ENCODE measurements around the gene BCL7B.

DNA sequence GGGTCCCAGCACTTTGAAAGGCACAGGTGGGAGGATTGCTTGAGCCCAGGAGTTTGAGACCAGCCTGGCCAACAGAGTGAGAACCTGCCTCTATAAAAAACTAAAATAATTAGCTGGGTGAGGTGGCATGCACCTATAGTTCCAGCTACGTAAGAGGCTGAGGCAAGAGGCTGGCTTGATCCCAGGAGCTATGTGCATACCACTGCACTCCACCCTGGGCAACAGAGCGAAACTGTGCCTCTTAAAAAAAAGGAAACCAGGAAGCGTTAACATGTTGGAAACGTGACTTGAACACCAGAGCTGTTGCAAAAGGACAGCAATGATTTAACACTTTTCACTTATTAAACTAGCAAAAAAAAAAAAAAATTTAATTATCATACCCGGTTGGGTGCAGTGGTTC is 48.0 kb downstream of the BCL7B start:
- TF ChIP-seq, protein P1, sequence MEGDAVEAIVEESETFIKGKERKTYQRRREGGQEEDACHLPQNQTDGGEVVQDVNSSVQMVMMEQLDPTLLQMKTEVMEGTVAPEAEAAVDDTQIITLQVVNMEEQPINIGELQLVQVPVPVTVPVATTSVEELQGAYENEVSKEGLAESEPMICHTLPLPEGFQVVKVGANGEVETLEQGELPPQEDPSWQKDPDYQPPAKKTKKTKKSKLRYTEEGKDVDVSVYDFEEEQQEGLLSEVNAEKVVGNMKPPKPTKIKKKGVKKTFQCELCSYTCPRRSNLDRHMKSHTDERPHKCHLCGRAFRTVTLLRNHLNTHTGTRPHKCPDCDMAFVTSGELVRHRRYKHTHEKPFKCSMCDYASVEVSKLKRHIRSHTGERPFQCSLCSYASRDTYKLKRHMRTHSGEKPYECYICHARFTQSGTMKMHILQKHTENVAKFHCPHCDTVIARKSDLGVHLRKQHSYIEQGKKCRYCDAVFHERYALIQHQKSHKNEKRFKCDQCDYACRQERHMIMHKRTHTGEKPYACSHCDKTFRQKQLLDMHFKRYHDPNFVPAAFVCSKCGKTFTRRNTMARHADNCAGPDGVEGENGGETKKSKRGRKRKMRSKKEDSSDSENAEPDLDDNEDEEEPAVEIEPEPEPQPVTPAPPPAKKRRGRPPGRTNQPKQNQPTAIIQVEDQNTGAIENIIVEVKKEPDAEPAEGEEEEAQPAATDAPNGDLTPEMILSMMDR (IDR thresholded peaks at IDR 0.05): no peak
- TF ChIP-seq, protein P2, sequence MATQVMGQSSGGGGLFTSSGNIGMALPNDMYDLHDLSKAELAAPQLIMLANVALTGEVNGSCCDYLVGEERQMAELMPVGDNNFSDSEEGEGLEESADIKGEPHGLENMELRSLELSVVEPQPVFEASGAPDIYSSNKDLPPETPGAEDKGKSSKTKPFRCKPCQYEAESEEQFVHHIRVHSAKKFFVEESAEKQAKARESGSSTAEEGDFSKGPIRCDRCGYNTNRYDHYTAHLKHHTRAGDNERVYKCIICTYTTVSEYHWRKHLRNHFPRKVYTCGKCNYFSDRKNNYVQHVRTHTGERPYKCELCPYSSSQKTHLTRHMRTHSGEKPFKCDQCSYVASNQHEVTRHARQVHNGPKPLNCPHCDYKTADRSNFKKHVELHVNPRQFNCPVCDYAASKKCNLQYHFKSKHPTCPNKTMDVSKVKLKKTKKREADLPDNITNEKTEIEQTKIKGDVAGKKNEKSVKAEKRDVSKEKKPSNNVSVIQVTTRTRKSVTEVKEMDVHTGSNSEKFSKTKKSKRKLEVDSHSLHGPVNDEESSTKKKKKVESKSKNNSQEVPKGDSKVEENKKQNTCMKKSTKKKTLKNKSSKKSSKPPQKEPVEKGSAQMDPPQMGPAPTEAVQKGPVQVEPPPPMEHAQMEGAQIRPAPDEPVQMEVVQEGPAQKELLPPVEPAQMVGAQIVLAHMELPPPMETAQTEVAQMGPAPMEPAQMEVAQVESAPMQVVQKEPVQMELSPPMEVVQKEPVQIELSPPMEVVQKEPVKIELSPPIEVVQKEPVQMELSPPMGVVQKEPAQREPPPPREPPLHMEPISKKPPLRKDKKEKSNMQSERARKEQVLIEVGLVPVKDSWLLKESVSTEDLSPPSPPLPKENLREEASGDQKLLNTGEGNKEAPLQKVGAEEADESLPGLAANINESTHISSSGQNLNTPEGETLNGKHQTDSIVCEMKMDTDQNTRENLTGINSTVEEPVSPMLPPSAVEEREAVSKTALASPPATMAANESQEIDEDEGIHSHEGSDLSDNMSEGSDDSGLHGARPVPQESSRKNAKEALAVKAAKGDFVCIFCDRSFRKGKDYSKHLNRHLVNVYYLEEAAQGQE (IDR thresholded peaks at IDR 0.05; ENCODE audit: insufficient read depth in 1 of 2, low read depth in 2 of 2, low read length in 1 of 2): no peak
- TF ChIP-seq TCF7L2 (IDR thresholded peaks at IDR 0.05; ENCODE audit: low read depth, low read length): no peak

All from Panc1 (cell line).